GM23338 (cell line): ENCODE data around the gene FGF22. TPM values are rescaled to one million over a fixed set of nuclear protein-coding genes. Genes with fewer than 3 reads are reported as not detected.

ENCODE experiments used
- EZH2phosphoT487 ChIP-seq: fragments of 200-600 bp; sonication (generic); IDR thresholded peaks from one replicate; pipeline ENCODE4 v1.8.1; 2018; ENCODE audit warnings: antibody characterized with exemption; ENCODE audit not compliant: unreplicated experiment
- JUNB ChIP-seq: IDR thresholded peaks from one replicate; pipeline ENCODE4 v1.6.1; 2016; ENCODE audit warnings: antibody characterized with exemption; ENCODE audit not compliant: unreplicated experiment
- NANOG ChIP-seq: IDR thresholded peaks from 2 replicates; pipeline ENCODE4 v1.6.1; 2016; ENCODE audit warnings: antibody characterized with exemption, borderline replicate concordance
- POLR2AphosphoS5 ChIP-seq: IDR thresholded peaks from 2 replicates; pipeline ENCODE4 v1.6.1; 2016; ENCODE audit warnings: antibody characterized with exemption, low read depth
- STAT1 ChIP-seq: IDR thresholded peaks from one replicate; pipeline ENCODE4 v1.6.1; 2016; ENCODE audit warnings: antibody characterized with exemption; ENCODE audit not compliant: unreplicated experiment
- ZNF331 ChIP-seq: fragments of 250-450 bp; sonication (Bioruptor Pico); IDR thresholded peaks from 2 replicates; pipeline ENCODE4 v1.5.0; 2020; ENCODE audit warnings: low read depth, mild to moderate bottlenecking, moderate library complexity
- polyA plus RNA-seq: library from polyadenylated mRNA; unstranded; fragments of >200 nt; fragmentation: Nextera tagmentation; extraction: Ambion mirVana; gene quantifications from 2 replicates; pipeline ENCODE4 v1.2.1, GENCODE V29; 2016
- total RNA-seq: library from RNA; depleted of rRNA; stranded (reverse); fragments of >200 nt; shearing (Covaris generic); gene quantifications from 2 replicates; pipeline ENCODE4 v1.2.3, GENCODE V29; 2014
- TF ChIP-seq, protein P1 (sequence below): fragments of 250-450 bp; sonication (Bioruptor Pico); IDR thresholded peaks from 2 replicates; pipeline ENCODE4 v1.5.0; 2020; ENCODE audit warnings: mild to moderate bottlenecking, moderate library complexity
- TF ChIP-seq, protein P2 (sequence below): IDR thresholded peaks from one replicate; pipeline ENCODE4 v1.6.1; 2018; ENCODE audit warnings: antibody characterized with exemption; ENCODE audit not compliant: unreplicated experiment

FGF22 gene
- total and polyA plus RNA-seq, 2 experiments from 2014 or later: 1.0 to 2.8 TPM

GRCh38 chr19:610801-611480 lies 28.7 kb upstream of the FGF22 start (continued):
- TF ChIP-seq, protein P1, sequence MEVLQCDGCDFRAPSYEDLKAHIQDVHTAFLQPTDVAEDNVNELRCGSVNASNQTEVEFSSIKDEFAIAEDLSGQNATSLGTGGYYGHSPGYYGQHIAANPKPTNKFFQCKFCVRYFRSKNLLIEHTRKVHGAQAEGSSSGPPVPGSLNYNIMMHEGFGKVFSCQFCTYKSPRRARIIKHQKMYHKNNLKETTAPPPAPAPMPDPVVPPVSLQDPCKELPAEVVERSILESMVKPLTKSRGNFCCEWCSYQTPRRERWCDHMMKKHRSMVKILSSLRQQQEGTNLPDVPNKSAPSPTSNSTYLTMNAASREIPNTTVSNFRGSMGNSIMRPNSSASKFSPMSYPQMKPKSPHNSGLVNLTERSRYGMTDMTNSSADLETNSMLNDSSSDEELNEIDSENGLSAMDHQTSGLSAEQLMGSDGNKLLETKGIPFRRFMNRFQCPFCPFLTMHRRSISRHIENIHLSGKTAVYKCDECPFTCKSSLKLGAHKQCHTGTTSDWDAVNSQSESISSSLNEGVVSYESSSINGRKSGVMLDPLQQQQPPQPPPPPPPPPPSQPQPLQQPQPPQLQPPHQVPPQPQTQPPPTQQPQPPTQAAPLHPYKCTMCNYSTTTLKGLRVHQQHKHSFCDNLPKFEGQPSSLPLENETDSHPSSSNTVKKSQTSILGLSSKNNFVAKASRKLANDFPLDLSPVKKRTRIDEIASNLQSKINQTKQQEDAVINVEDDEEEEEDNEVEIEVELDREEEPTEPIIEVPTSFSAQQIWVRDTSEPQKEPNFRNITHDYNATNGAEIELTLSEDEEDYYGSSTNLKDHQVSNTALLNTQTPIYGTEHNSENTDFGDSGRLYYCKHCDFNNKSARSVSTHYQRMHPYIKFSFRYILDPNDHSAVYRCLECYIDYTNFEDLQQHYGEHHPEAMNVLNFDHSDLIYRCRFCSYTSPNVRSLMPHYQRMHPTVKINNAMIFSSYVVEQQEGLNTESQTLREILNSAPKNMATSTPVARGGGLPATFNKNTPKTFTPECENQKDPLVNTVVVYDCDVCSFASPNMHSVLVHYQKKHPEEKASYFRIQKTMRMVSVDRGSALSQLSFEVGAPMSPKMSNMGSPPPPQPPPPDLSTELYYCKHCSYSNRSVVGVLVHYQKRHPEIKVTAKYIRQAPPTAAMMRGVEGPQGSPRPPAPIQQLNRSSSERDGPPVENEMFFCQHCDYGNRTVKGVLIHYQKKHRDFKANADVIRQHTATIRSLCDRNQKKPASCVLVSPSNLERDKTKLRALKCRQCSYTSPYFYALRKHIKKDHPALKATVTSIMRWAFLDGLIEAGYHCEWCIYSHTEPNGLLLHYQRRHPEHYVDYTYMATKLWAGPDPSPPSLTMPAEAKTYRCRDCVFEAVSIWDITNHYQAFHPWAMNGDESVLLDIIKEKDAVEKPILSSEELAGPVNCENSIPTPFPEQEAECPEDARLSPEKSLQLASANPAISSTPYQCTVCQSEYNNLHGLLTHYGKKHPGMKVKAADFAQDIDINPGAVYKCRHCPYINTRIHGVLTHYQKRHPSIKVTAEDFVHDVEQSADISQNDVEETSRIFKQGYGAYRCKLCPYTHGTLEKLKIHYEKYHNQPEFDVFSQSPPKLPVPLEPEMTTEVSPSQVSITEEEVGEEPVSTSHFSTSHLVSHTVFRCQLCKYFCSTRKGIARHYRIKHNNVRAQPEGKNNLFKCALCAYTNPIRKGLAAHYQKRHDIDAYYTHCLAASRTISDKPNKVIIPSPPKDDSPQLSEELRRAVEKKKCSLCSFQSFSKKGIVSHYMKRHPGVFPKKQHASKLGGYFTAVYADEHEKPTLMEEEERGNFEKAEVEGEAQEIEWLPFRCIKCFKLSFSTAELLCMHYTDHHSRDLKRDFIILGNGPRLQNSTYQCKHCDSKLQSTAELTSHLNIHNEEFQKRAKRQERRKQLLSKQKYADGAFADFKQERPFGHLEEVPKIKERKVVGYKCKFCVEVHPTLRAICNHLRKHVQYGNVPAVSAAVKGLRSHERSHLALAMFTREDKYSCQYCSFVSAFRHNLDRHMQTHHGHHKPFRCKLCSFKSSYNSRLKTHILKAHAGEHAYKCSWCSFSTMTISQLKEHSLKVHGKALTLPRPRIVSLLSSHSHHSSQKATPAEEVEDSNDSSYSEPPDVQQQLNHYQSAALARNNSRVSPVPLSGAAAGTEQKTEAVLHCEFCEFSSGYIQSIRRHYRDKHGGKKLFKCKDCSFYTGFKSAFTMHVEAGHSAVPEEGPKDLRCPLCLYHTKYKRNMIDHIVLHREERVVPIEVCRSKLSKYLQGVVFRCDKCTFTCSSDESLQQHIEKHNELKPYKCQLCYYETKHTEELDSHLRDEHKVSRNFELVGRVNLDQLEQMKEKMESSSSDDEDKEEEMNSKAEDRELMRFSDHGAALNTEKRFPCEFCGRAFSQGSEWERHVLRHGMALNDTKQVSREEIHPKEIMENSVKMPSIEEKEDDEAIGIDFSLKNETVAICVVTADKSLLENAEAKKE (CRISPR knock-in tag): no peak
- no peak for TF ChIP-seq NANOG
- no peak for TF ChIP-seq EZH2phosphoT487
- no peak for TF ChIP-seq JUNB
- TF ChIP-seq POLR2AphosphoS5: no peak
- TF ChIP-seq ZNF331 (CRISPR knock-in tag): no peak
- no peak for TF ChIP-seq STAT1
- TF ChIP-seq, protein P2, sequence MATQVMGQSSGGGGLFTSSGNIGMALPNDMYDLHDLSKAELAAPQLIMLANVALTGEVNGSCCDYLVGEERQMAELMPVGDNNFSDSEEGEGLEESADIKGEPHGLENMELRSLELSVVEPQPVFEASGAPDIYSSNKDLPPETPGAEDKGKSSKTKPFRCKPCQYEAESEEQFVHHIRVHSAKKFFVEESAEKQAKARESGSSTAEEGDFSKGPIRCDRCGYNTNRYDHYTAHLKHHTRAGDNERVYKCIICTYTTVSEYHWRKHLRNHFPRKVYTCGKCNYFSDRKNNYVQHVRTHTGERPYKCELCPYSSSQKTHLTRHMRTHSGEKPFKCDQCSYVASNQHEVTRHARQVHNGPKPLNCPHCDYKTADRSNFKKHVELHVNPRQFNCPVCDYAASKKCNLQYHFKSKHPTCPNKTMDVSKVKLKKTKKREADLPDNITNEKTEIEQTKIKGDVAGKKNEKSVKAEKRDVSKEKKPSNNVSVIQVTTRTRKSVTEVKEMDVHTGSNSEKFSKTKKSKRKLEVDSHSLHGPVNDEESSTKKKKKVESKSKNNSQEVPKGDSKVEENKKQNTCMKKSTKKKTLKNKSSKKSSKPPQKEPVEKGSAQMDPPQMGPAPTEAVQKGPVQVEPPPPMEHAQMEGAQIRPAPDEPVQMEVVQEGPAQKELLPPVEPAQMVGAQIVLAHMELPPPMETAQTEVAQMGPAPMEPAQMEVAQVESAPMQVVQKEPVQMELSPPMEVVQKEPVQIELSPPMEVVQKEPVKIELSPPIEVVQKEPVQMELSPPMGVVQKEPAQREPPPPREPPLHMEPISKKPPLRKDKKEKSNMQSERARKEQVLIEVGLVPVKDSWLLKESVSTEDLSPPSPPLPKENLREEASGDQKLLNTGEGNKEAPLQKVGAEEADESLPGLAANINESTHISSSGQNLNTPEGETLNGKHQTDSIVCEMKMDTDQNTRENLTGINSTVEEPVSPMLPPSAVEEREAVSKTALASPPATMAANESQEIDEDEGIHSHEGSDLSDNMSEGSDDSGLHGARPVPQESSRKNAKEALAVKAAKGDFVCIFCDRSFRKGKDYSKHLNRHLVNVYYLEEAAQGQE: no peak
